Activated CD4-positive, alpha-beta memory T cell treated with anti-CD3 and anti-CD28 coated beads for 36 hours (primary cell): ENCODE data around the gene MTA2. TPM values are rescaled to one million over a fixed set of nuclear protein-coding genes. Genes with fewer than 3 reads are reported as not detected.
"Not testable (repeated sequence)": the region's sequence is repeated elsewhere in the genome, so short reads cannot be mapped to it uniquely, and the experiment has no call there.

Source experiments
- CTCF ChIA-PET: fragments of 350-600 bp; sonication (Branson Sonifier 250); formaldehyde crosslinking; loops from one replicate; lab custom pipeline; 2021; ENCODE audit warnings: antibody characterized with exemption, inconsistent platforms; lab: Charles Lee
- POLR2A ChIA-PET: fragments of 350-600 bp; sonication (Branson Sonifier 250); formaldehyde crosslinking; loops from one replicate; lab custom pipeline; 2021; ENCODE audit warnings: antibody characterized with exemption; lab: Charles Lee
- DNase-seq: peaks from one replicate; pipeline ENCODE4 v3.0.0-alpha.2; 2020
- H3K27ac Mint-ChIP-seq: one replicate; pipeline ENCODE4 v1.8.0; 2021; ENCODE audit warnings: mixed read lengths
- H3K27me3 Mint-ChIP-seq: one replicate; pipeline ENCODE4 v1.8.0; 2021; ENCODE audit warnings: mixed read lengths
- H3K36me3 Mint-ChIP-seq: one replicate; pipeline ENCODE4 v1.8.0; 2021; ENCODE audit warnings: mixed read lengths
- H3K4me1 Mint-ChIP-seq: one replicate; pipeline ENCODE4 v1.8.0; 2021; ENCODE audit warnings: low read depth, mixed read lengths
- H3K4me3 Mint-ChIP-seq: one replicate; pipeline ENCODE4 v1.8.0; 2021; ENCODE audit warnings: mild to moderate bottlenecking, mixed read lengths
- H3K9me3 Mint-ChIP-seq: one replicate; pipeline ENCODE4 v1.8.0; 2021; ENCODE audit warnings: mixed read lengths
- intact Hi-C: fragments of 100-400 bp; cut with micrococcal nuclease; formaldehyde crosslinking; loops from one replicate; pipeline ENCODE4 v1.15.1; 2023
- total RNA-seq, 2 experiments: library from RNA; stranded (reverse); gene quantifications; one replicate each; pipeline ENCODE4 v1.2.3, GENCODE V29; 2021

The MTA2 gene
- total RNA-seq, 2 experiments from 2014 or later: 166 to 167 TPM

- intact Hi-C loops: loop anchor here (1.0 to 5.0 kb wide), 3 partner anchors 101 to 169 kb away; partner anchors contain the start of genes BSCL2, GNG3 and POLR2G
- peaks cover 52% of the 10 kb centered on the region for H3K36me3 Mint-ChIP-seq
- no peaks in the 10 kb centered on the region for H3K9me3 Mint-ChIP-seq
- ChIA-PET CTCF (interaction anchor here (0.9 to 4.0 kb wide), 17 partner anchors 8 to 199 kb away, joined by 3 to 44 read pairs (median 12); partner anchors contain the start of genes B3GAT3, BSCL2, C11orf98 and CSKMT), POLR2A (interaction anchor here (0.8 to 3.3 kb wide), 14 partner anchors 8 to 248 kb away, joined by 3 to 62 read pairs (median 18); partner anchors contain the start of genes B3GAT3, BSCL2, C11orf98 and CSKMT)
- peak overlapping the region; percentile 67 for H3K27ac Mint-ChIP-seq
- DNase-seq: no peak
- H3K4me1 Mint-ChIP-seq: peaks cover 61% of the 10 kb centered on the region
- no peak overlapping the region for H3K4me3 Mint-ChIP-seq
- no peaks in the 10 kb centered on the region for H3K27me3 Mint-ChIP-seq
Measured at GRCh38 chr11:62592989-62593421, 8.7 kb downstream of the MTA2 start.

- intact Hi-C loops: loop anchor here (5.0 kb wide), 2 partner anchors 115 to 170 kb away; partner anchors contain the start of genes BSCL2, GNG3 and POLR2G
- Mint-ChIP-seq H3K4me3 (peak overlapping the region; percentile 100), H3K36me3 (peaks cover 47% of the 10 kb centered on the region), H3K27ac (peak overlapping the region; percentile 97), H3K4me1 (peaks cover 55% of the 10 kb centered on the region), H3K9me3 (no peaks in the 10 kb centered on the region), H3K27me3 (no peaks in the 10 kb centered on the region)
- ChIA-PET CTCF (interaction anchor here (0.9 to 4.0 kb wide), 34 partner anchors 9 to 289 kb away, joined by 3 to 44 read pairs (median 4); partner anchors contain the start of genes B3GAT3, BSCL2, C11orf98 and CSKMT), POLR2A (interaction anchor here (0.6 to 3.3 kb wide), 35 partner anchors 9 to 263 kb away, joined by 3 to 62 read pairs (median 8); partner anchors contain the start of genes AHNAK, B3GAT3, BSCL2 and C11orf98)
- DNase-seq: no peak
Measured at GRCh38 chr11:62592146-62592815, 9.4 kb downstream of the MTA2 start.

GRCh38 chr11:62591448-62592145 lies 10.1 kb downstream of the MTA2 start, which contains the start of gene TUT1:
Gene TUT1 (minus strand): TSS chr11:62591523. CDS start chr11:62591485, 38 bp downstream.
- Mint-ChIP-seq H3K4me1 (peaks cover 52% of the 10 kb centered on the region), H3K36me3 (peaks cover 42% of the 10 kb centered on the region), H3K4me3 (peak within 1 kb of the TSS; percentile 100), H3K27me3 (no peaks in the 10 kb centered on the region), H3K27ac (peak within 1 kb of the TSS; percentile 97), H3K9me3 (no peaks in the 10 kb centered on the region)
- peak; percentile 99 for DNase-seq
- CTCF ChIA-PET: interaction anchor here (0.7 to 4.0 kb wide), 39 partner anchors 10 to 290 kb away, joined by 3 to 44 read pairs (median 4); partner anchors contain the start of genes B3GAT3, BSCL2, C11orf98 and CSKMT
- intact Hi-C loops: loop anchor here (1.0 to 5.0 kb wide), 10 partner anchors 8 to 241 kb away; partner anchors contain the start of genes BSCL2, C11orf98, CSKMT and GANAB
- POLR2A ChIA-PET: interaction anchor here (0.6 to 3.3 kb wide), 40 partner anchors 8 to 264 kb away, joined by 3 to 62 read pairs (median 6); partner anchors contain the start of genes AHNAK, B3GAT3, BSCL2 and C11orf98

DNA sequence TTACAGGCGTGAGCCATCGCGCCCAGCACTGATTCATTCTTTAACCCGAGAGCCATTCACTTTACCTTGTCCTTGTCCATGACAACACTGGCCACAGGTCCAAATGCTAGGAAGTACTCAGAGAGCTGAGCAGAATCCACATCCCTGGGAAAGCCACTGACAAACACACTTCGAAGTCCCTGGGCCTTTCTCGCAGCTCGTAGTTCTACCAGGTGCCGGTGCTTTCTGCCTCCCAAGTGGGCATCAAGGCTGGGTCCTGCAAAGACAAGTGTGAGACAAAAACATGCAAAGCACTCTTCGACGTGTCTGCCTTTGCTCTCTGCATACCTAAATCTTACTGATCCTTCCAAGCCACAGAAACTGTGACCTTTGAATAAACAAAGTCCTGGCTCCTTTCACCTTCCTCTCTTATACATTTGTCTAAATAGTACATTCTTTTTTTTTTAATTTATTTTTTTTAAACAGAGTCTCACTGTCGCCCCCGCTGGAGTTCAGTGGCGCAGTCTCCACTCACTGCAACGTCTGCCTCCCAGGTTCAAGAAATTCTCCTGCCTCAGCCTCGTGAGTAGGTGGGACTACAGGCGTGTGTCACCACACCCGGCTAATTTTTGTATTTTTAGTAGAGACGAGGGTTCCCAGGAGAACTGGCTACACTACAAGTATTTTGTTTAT lies 12.6 kb downstream of the MTA2 start:
- Mint-ChIP-seq H3K27me3 (no peaks in the 10 kb centered on the region), H3K9me3 (no peaks in the 10 kb centered on the region), H3K4me3 (no peak overlapping the region), H3K4me1 (peaks cover 46% of the 10 kb centered on the region), H3K36me3 (peaks cover 31% of the 10 kb centered on the region), H3K27ac (no peak overlapping the region)
- POLR2A ChIA-PET: interaction anchor here (0.6 to 2.6 kb wide), 4 partner anchors 15 to 252 kb away, joined by 3 to 8 read pairs (median 4); partner anchors contain the start of gene EEF1G
- peak; percentile 42 for DNase-seq
- CTCF ChIA-PET: interaction anchor here (0.8 to 1.9 kb wide), 6 partner anchors 23 to 194 kb away, joined by 3 to 6 read pairs (median 4); no protein-coding TSS in a partner anchor
- intact Hi-C loops: no loop called here

- H3K4me1 Mint-ChIP-seq: peaks cover 20% of the 10 kb centered on the region
- H3K9me3 Mint-ChIP-seq, intact Hi-C loops, H3K4me3 Mint-ChIP-seq, H3K27me3 Mint-ChIP-seq, H3K27ac Mint-ChIP-seq, DNase-seq: not testable (repeated sequence)
- ChIA-PET CTCF (interaction anchor here (0.8 kb wide), 1 partner anchor 161 kb away, joined by 3 read pairs; no protein-coding TSS in a partner anchor), POLR2A (interaction anchor here (0.7 kb wide), 1 partner anchor 10 kb away, joined by 4 read pairs; no protein-coding TSS in a partner anchor)
- peaks cover 16% of the 10 kb centered on the region for H3K36me3 Mint-ChIP-seq
Measured at GRCh38 chr11:62585356-62585755, 16.3 kb downstream of the MTA2 start.

GRCh38 chr11:62581735-62582134 lies 19.9 kb downstream of the MTA2 start:
- intact Hi-C loops, H3K27me3 Mint-ChIP-seq, H3K4me1 Mint-ChIP-seq, H3K9me3 Mint-ChIP-seq, CTCF ChIA-PET, DNase-seq, H3K4me3 Mint-ChIP-seq, H3K27ac Mint-ChIP-seq: not testable (repeated sequence)
- peaks cover 15% of the 10 kb centered on the region for H3K36me3 Mint-ChIP-seq
- POLR2A ChIA-PET: interaction anchor here (1.0 kb wide), 1 partner anchor 72 kb away, joined by 3 read pairs; the partner anchor contains the start of gene INTS5

DNA sequence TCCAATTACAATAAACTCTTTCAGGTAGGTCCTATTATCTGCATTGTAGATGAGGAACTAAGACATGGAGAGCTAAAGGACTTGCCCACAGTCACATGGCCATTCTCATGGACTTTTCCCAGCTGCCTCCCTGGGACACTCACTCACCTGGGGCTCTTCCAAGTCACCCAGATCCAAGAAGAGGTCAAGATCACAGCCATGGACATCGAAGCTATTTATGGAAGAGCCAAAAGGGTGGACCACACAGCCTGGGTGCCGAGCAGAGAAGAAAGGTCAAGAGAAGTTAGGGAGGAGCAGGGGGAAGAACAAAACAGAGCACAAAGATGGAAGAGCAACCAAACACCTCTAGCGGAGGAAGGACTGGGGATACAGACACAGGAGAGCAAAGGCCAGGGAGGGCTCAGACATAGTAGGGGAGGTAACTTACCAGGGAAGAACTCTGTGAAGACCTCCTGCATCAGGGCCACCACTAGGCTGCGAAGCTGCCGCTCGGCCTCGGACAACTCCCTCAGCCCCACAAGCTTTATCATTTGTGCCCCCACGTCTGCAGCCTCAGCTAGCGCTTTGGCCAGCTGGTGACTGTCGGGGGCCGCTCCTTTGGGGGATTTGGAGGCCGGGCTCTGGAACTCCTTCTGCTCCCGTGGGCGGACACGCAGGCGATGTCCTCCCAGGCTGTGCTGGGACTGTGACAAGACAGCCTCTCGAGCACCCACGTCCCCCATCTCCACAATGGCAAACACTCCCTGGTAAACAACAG lies 20.5 kb downstream of the MTA2 start:
- H3K9me3 Mint-ChIP-seq: no peaks in the 10 kb centered on the region
- DNase-seq: no peak
- H3K4me1 Mint-ChIP-seq: peaks cover 2% of the 10 kb centered on the region
- intact Hi-C loops: no loop called here
- ChIA-PET CTCF (interaction anchor here (0.7 kb wide), 2 partner anchors 13 to 156 kb away, joined by 3 to 4 read pairs; no protein-coding TSS in a partner anchor), POLR2A (interaction anchor here (1.0 to 1.1 kb wide), 2 partner anchors 10 to 72 kb away, joined by 3 to 4 read pairs; partner anchors contain the start of gene INTS5)
- no peak overlapping the region for H3K4me3 Mint-ChIP-seq
- H3K27me3 Mint-ChIP-seq: no peaks in the 10 kb centered on the region
- peaks cover 13% of the 10 kb centered on the region for H3K36me3 Mint-ChIP-seq
- H3K27ac Mint-ChIP-seq: no peak overlapping the region

DNA sequence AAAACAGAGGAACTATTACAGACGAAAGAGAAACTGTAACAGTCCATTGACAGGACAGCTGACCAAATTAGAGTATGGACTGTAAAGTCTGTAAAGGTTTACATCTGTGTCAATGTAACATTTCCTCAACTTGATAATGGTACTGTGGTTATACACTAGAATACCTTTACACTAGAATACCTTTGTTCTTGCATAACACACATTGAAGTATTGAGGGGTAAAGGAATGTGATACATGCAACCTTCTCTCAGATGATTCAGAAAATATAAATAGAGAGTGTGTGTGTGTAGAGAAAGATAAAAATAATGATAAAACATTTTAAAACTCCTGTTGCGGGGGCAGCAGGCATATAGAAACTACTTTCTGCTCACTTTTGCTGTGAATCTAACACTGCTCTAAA lies 22.4 kb downstream of the MTA2 start:
- ChIA-PET POLR2A (no interaction called here), CTCF (interaction anchor here (0.6 kb wide), 3 partner anchors 34 to 184 kb away, joined by 3 read pairs; no protein-coding TSS in a partner anchor)
- H3K27ac Mint-ChIP-seq: no peak overlapping the region
- H3K27me3 Mint-ChIP-seq: no peaks in the 10 kb centered on the region
- no peak overlapping the region for H3K4me3 Mint-ChIP-seq
- H3K36me3 Mint-ChIP-seq: peaks cover 16% of the 10 kb centered on the region
- no peaks in the 10 kb centered on the region for H3K9me3 Mint-ChIP-seq
- DNase-seq: no peak
- intact Hi-C loops: no loop called here
- H3K4me1 Mint-ChIP-seq: peaks cover 13% of the 10 kb centered on the region

- ChIA-PET CTCF (interaction anchor here (0.6 kb wide), 3 partner anchors 16 to 184 kb away, joined by 3 read pairs; no protein-coding TSS in a partner anchor), POLR2A (no interaction called here)
- Mint-ChIP-seq H3K27ac (peak overlapping the region; percentile 33), H3K4me1 (peaks cover 13% of the 10 kb centered on the region), H3K27me3 (no peaks in the 10 kb centered on the region), H3K4me3 (no peak overlapping the region), H3K36me3 (peaks cover 18% of the 10 kb centered on the region), H3K9me3 (no peaks in the 10 kb centered on the region)
- intact Hi-C loops: no loop called here
- no peak for DNase-seq
Measured at GRCh38 chr11:62578541-62578940, 23.1 kb downstream of the MTA2 start.

- DNase-seq: no peak
- no peaks in the 10 kb centered on the region for H3K9me3 Mint-ChIP-seq
- CTCF ChIA-PET: interaction anchor here (1.6 kb wide), 1 partner anchor 152 kb away, joined by 5 read pairs; no protein-coding TSS in a partner anchor
- H3K4me3 Mint-ChIP-seq: no peak overlapping the region
- intact Hi-C loops: no loop called here
- no peak overlapping the region for H3K27ac Mint-ChIP-seq
- peaks cover 23% of the 10 kb centered on the region for H3K4me1 Mint-ChIP-seq
- peaks cover 32% of the 10 kb centered on the region for H3K36me3 Mint-ChIP-seq
- H3K27me3 Mint-ChIP-seq: no peaks in the 10 kb centered on the region
- POLR2A ChIA-PET: interaction anchor here (0.6 kb wide), 1 partner anchor 285 kb away, joined by 3 read pairs; no protein-coding TSS in a partner anchor
Measured at GRCh38 chr11:62577046-62577714, 24.5 kb downstream of the MTA2 start.
